GM18867 (cell line): ENCODE data around the gene CFAP251.
"Not testable (repeated sequence)": the region's sequence is repeated elsewhere in the genome, so short reads cannot be mapped to it uniquely, and the experiment has no call there.

Experiments used
- ATAC-seq: cut with Tn5 transposase; IDR thresholded peaks from one replicate; pipeline ENCODE4 v1.9.1; 2021; ENCODE audit warnings: mild to moderate bottlenecking, moderate library complexity; ENCODE audit not compliant: unreplicated experiment

Gene CFAP251

DNA sequence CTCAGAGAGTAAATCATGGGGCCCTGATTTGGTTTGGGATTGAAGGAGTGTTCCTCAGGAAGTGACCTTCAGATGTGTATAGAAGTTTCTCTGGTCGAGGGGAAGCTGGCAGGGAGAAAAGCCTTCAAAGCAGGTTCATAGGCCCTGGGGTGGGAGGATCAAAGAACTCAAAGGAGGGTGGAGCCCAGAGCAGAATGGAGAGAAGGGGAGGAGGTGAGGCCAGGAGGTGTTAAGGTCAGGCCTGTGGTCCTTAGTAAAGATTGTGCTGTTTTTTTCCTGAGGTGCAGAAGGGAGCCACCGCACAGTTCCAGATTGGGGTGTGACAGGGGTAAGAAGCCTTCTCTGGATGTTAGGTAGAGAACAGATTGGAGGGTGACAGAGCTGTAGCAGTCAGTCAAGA lies 9.7 kb upstream of the CFAP251 start:
- ATAC-seq: no peak

DNA sequence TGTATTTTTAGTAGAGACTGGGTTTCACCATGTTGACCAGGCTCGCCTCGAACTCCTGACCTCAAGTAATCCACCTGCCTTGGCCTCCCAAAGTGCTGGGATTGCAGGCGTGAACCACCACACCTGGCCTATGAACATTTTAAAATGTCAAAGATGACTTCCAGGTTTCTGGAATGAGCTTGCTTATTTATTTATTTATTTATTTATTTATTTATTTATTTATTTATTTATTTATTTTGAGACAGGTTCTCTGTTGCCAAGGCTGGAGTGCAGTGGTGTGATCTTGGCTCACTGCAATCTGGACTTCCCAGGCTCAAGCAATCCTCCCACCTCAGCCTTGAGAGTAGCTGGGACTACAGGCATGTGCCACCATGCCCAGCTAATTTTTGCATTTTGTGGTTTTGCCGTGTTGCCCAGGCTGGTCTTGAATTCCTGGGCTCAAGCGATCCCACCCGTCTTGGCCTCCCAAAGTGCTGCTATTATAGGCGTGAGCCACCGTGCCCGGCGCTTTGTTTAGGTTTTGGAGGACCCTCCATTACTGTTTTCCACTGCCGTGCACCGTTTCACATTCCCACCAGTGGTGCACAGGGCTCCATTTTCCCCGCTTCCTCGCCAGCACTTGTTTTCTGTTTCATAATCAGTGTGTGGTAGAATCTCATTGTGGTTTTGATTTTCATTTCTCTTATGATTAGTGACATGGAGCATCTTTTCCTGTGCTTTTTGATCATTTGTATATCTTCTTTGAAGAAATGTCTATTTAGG lies 6.4 kb upstream of the CFAP251 start:
- ATAC-seq: no peak

DNA sequence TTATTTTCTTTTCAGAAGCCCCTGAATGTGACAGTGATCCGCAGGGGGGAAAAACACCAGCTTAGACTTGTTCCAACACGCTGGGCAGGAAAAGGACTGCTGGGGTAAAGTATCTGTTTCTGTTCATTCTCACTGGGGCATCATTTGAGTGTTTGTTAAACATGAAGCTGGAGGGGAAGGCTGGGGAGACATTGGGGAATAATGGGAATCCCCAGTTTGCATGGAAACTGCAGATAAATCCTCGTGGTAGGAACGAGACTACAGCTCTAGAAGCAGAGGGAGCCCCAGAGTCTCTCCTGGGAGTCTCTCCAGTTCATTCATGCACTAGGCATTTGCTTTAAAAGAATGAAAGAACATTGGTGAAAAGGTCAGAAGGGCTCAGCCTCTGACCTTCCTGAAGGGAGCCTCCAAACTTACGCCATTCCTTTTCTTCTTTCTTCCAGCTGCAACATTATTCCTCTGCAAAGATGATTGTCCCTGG lies 2.5 kb upstream of the CFAP251 start:
- ATAC-seq: no peak

DNA sequence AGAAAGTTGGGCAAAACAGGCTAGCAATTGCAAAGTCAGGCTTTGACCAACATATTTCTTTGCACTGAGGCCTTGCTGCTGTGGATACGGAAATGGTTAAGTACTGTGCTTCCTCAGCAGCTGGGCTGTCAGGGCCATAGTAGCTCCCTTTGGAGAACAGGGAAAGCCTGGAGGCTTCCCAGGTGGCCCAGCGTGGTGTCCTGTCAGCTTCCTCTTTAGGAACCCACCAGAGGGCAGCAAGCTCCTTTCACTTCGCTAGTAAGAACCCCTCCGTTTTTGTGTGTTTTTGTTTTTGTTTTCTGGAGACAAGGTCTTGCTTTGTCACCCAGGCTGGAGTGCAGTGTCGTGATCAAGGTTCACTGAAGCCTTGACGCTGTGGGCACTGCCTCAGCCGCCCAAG lies 1.7 kb upstream of the CFAP251 start:
- no peak for ATAC-seq

DNA sequence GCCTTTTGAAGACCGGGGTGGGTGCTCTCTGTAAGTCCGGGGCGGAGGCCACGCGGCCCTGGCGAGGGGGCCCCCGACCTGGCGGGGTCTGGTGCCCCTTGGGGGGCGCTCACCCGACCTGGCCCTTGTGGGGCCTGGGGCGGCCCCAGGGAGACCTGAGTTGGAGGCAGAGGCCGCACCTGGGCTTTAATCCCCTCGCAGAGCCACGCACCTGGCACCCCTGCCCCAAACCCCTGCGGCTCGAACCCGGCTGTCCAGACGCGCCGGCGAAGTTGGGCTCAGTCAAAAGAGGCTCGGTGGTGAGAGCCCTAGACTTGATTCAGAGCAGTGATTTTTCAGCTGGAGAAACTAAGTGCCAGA lies 267 bp downstream of the CFAP251 start:
- ATAC-seq: no peak

DNA sequence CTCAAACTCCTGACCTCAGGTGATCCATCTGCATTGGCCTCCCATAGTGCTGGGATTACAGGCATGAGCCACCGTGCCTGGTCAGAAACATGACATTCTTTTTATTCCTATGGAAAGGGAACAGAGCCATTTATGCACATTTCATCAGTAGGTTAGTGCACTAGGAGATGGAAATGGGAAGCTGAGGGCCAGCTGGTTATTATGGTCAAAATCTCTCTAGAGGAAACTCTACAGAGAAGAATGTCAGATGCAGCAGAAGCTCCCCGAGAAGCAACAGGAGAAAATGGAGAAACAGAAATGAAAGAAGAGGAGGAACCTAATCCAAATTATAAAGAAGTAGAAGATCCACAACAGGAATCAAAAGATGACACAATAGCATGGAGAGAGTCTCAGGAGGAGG lies 2.7 kb downstream of the CFAP251 start:
- ATAC-seq: no peak

DNA sequence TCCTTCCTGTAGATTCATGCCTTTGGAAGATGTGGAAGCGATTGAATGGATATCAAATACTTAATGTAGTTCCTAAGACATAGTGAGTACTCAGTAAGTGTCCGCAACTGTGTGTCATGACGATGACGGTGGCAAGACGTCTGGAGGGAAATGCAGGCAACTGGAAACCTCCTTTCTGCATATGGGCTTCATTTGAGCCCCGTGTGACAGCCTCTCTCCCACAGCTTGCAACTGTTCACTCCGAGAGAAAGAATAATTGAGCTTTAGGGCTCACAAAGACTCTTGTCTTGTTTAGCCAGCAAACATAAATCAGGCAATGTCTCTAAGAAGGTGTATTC lies 6.9 kb downstream of the CFAP251 start:
- no peak for ATAC-seq

DNA sequence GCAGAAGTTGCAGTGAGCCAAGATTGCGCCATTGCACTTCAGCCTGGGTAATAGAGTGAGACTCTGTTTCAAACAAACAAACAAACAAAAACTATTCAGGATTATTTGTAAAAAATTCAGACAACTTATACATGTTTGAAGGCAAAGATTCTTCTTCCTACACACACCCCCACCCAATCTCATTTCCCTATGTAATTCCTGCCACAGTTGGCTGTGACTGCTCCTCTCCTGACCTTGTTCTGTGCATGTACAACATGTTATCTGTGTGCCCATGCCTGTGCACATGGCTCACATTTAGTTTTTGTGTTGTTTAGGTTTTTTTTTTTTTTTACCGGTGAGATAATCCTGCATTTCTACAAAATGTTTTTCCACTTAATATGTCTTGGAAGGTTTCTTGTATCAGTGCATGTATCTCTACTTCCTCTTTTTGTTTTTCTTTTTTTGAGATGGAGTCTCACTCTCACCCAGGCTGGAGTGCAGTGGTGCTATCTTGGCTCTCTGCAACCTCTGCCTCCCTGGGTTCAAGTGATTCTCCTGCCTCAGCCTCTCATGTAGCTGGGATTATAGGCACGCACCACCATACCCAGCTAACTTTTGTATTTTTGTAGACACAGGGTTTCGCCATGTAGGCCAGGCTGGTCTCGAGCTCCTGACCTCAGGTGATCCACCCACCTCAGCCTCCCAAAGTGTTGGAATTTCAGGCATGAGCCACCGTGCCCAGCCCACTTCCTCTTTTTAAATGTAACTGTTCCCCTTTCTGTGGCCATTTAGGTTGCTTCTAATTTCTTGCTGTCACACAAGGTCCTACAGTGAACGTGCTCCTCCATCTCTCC lies 8.7 kb downstream of the CFAP251 start:
- no peak for ATAC-seq

DNA sequence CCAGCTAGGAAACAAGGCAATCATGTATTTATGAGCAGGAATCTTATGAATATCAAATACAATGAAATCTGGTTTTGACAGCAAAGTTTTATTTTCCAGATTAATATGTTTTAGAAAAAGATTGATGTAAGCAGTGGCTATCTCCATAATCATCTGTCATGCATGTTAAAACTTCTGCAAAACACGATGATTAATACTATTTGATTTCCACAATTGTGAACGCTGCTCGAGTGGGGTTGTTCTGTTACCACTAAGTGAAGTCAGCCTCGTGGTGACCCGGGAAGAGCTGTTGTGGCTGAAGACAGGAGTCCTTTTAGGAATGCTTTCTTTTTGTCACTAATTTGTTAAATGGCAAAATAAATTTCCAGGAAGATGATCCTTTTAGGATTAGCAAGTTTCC lies 9.4 kb downstream of the CFAP251 start:
- ATAC-seq: no peak

DNA sequence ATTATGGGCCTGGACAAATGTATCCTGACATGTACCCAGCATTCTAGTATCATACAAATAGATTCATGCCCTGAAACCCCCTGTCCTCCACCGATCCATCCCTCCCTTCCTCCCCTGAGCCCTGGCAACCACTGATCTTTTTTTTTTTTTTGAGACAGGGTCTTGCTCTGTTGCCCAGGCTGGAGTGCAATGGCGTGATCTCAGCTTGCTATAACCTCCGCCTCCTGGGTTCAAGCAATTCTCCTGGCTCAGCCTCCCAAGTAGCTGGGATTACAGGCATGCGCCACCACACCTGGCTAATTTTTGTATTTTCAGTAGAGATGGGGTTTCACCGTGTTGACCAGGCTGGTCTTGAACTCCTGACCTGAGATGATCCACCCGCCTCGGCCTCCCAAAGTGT lies 11.2 kb downstream of the CFAP251 start:
- ATAC-seq: not testable (repeated sequence)

DNA sequence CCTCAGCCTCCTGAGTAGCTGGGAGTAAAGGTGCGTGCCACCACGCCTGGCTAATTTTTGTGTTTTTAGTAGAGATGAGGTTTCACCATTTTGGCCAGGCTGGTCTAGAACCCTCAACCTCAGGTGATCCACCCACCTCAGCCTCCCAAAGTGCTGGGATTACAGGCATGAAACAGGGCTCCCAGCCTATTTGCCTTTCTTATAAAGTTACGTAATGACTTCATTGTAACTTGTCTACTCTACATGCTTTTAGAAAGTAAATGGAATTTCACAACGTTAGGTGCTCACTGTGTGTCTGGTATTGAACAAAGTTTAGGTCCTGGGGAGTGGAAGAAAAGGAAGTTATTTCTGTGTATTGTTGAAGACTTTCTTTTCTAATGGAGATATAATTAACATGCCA lies 12.5 kb downstream of the CFAP251 start:
- no peak for ATAC-seq

DNA sequence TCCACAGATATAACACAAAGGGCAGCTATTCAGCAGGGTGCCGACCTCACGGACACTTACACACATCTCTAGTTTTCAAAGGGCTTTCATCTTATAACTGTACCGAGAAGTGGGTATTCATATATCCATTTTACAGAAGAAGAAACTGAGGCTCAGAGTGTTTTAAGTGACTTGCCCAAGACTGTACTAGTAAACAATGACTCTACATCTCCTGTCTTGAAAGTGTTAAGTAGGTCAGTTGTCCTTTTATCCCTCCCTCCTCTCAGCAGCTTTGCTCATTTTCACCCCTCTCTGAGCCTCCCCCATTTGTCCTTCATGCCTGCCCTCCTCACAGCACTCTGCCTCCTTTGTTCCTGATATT lies 13.8 kb downstream of the CFAP251 start:
- no peak for ATAC-seq

DNA sequence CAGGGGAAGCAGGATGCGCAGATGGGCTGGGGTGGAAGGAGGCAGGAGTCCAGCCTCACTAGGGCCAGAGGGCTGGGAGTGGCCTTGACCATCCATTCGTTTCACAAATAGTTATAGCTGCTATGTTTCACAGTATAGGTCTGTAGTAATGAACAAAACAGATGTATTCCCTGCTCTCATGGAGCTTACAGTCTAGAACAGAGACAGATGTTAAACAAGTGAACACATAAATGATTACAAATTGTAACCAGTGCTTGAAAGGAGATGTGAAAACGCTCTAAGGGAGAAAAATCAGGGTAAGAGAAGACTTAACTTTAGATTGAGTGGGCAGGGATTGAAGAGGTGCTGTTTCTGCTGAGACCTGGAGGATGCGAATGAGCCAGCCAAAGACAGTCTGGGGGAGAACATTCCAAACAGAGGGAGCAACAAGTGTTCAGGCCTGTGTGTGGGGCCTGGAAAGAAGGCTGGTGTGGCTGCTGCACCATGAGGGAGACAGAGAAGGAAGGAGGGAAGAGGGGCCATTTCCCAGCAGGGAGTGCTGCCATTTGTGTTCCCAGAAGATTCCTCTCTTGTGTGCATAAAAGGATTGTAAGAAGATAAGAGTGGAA lies 14.6 kb downstream of the CFAP251 start:
- no peak for ATAC-seq

DNA sequence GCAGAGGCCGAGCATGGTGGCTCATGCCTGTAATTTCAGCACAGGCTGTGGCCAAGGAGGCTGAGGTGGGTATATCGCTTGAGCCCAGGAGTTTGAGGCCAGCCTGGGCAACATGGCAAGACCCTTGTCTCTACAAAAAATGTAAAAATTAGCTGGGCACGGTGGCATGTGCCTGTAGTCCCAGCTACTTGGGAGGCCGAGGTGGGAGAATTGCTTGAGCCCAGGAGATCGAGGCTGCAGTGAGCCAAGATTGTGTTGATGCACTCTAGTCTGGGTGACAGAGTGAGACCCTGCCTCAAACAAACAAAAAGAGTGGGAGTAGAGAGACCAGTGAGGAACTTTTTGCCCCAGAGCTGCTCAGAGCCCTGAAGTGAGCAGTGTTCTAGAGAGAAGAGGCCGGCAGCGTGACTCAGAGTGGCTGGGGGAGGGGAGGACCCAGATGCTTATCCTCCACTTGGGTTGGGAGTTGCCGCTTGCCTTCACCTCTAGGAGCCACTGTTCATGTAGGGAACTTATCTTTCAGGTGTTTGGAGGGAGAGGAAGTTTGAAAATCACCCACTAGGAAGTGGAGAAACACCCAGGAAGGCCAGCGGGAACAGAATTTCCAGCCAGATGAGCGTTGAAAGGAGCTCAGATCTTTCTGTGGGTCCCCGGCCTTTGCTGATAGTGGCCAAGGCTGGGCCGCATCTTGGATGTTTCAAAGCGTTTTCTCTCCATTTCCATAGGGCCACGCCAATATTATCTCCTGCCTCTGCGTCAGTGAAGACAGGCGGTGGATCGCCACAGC lies 15.3 kb downstream of the CFAP251 start:
- no peak for ATAC-seq

DNA sequence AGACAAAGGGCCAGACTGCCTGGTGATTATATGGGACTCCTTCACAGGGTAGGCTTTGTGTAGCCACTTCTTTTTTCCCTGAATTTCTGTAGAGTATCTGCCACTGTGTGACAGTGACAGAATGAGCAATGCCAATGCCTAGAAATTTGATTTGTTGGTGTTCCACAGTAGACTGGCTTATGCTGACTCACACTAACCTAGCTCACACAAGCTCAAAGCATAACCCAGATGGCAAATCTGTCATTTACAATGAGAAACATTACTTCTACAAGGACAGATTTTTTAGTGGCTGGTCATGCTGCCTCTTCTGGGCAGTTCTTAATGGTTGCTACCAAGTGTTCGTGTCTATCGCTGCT lies 15.9 kb downstream of the CFAP251 start:
- no peak for ATAC-seq

DNA sequence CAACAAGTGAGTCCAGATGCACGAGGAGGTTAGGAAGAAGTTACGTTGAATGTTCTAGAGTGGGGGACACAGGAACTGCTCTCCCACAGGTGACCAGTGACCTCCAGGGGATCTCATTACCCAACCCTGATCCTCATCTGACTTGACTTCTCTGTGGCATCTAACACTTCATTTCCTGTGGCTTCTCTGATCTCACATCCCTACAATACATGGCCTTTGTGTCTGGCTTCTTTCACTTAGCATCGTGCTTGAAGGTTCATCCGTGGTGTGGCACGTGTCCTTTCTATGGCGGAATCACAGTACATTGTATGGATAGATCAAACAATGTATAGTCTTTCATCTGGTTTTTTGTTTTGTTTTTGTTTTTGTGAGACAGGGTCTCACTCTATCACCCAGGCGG lies 19.3 kb downstream of the CFAP251 start:
- ATAC-seq: no peak

DNA sequence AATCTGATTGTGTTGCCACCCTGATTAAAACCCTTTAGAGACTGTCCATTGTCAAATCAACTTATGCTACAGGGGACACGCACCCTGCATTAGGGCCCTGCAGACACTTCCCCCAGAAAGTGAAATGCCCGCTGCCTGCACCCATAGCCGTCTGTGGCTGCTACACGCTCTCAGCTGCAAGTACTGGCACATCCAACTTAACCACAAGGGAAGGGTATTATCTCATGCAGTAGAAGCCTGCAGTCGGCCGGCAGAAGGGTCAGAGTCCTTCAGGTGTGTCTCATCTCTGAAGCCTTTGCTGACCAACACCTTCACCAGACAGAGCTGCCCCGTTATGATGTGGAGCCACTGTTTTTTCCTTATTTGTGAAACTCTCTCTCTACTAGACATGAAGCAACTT lies 20.8 kb downstream of the CFAP251 start:
- peak; percentile 70 for ATAC-seq

DNA sequence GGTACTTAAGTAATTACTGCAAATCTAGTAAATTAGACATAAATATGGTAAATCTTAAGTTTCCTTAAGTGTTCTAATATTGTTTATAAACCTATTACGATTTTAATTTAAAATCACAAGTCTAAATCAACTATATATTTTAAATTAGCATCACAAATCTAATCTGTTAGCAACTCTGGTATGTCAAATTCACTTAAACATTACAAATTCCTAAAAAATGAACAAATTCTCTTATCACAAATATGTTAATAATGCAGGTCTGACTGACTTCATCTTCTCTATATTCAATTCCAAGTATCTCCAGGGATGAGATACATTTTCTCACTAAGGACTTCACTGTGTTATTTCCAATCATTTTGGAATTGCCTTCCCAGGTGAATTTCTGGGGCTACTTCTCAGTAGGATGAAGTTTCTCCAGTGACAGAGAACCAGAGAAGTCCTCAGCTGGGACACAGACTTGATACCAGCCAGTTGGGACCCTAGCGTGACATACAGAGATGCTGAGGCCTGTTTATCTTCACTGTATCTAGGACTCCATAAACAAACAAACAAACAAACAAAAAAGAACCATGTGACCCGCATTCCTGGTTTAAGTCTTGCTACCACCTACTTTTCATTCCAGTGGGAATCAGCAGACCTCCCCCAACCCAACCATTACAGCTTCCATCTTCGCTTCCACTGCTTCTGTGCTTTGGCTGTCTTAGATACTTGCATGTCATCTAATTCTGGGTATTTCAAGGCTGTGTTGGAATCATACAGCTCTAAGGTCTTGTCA lies 21.8 kb downstream of the CFAP251 start:
- ATAC-seq: no peak

DNA sequence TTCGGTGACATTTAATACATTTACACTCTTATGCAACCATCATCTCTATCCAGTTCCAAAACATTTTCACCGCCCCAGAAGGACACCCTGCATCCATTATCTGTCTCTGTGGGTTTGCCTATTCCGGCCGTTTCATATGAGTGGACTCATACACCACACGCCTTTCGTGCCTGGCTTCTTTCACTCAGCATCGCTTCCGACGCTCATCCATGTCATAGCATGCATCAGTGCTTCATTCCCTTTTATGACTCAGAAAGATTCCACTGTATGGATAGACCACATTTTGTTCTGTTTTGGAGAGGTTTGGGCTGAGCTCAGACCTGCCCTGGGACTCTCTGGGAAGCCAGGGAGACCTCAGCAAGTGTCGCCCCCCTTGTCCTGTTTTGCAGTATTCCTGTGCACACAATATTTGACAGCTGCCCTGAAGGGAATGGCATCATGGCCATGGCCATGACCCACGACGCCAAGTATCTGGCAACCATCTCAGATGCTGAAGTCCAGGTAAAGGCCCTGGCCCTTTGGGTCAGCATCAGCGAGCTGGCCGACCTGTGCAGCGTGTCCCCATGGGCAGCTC lies 23.8 kb downstream of the CFAP251 start:
- ATAC-seq: no peak

DNA sequence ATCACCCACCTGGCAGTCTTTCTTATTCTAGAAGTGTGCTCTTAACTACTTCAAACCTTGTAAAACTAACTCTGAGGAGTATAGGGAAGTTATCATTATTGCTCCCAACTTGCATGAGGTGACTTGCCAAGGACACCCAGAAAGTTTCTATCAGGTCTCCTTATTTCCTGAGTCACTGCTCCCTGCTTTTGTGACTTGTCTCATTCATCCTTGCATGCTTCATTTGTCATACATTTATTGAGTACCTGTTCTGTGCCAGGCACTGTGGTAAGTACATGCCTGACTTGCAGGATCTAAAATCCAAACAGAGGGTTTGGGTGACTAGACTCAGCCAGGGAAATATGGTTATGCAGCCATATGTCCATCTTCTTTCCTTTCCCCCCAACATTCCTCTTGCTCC lies 25.5 kb downstream of the CFAP251 start:
- no peak for ATAC-seq
